Adrenal gland (tissue), 5 donors: Measurements from ENCODE around the gene TBC1D3B.

Experiments used
- POLR2A ChIP-seq, 2 donors: fragments of 450-650 bp; IDR thresholded peaks; one replicate each; pipeline ENCODE4 v1.6.1; 2017; ENCODE audit warnings: antibody characterized with exemption in 2 of 2, mild to moderate bottlenecking in 2 of 2, moderate library complexity in 1 of 2
- TF ChIP-seq, protein P1 (sequence below), 6 experiments: fragments of 450-650 bp in 4 of 6; fragments of 200-600 bp in 2 of 6; sonication (generic) in 1 of 6; IDR thresholded peaks; 1 replicate in 5 of 6; 2 replicates in 1 of 6; pipeline versions ENCODE4 v1.5.1 to v1.8.0; 2016 to 2021; ENCODE audit warnings: antibody characterized with exemption in 6 of 6, mild to moderate bottlenecking in 2 of 6, moderate library complexity in 1 of 6
- donor health status: DM: no; HTN: no; CAD: no.

- TF ChIP-seq, protein P1, sequence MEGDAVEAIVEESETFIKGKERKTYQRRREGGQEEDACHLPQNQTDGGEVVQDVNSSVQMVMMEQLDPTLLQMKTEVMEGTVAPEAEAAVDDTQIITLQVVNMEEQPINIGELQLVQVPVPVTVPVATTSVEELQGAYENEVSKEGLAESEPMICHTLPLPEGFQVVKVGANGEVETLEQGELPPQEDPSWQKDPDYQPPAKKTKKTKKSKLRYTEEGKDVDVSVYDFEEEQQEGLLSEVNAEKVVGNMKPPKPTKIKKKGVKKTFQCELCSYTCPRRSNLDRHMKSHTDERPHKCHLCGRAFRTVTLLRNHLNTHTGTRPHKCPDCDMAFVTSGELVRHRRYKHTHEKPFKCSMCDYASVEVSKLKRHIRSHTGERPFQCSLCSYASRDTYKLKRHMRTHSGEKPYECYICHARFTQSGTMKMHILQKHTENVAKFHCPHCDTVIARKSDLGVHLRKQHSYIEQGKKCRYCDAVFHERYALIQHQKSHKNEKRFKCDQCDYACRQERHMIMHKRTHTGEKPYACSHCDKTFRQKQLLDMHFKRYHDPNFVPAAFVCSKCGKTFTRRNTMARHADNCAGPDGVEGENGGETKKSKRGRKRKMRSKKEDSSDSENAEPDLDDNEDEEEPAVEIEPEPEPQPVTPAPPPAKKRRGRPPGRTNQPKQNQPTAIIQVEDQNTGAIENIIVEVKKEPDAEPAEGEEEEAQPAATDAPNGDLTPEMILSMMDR (IDR thresholded peaks at IDR 0.05), result peak in 2 of 6 experiments; percentile 16 to 20
- no peak for TF ChIP-seq POLR2A (IDR thresholded peaks at IDR 0.05)
Observed at GRCh38 chr17:36131421-36131820, 45.0 kb downstream of the TBC1D3B start.
